Stimulated activated CD8-positive, alpha-beta memory T cell treated with anti-CD3 and anti-CD28 coated beads, Interleukin-7, amount 100 ng/mL, for 1 hour (primary cell): ENCODE measurements around the gene ZCCHC3.
A peak's percentile ranks its signal among the peaks of the same experiment; 100 is the strongest.

ENCODE experiments used
- DNase-seq, 2 donors: peaks; one replicate each; pipeline ENCODE4 v3.0.0-alpha.2; 2020; ENCODE audit warnings: low read depth in 2 of 2

Gene ZCCHC3

GRCh38 chr20:284172-284571 is 13.2 kb upstream of the ZCCHC3 start:
- no peak for DNase-seq

DNA sequence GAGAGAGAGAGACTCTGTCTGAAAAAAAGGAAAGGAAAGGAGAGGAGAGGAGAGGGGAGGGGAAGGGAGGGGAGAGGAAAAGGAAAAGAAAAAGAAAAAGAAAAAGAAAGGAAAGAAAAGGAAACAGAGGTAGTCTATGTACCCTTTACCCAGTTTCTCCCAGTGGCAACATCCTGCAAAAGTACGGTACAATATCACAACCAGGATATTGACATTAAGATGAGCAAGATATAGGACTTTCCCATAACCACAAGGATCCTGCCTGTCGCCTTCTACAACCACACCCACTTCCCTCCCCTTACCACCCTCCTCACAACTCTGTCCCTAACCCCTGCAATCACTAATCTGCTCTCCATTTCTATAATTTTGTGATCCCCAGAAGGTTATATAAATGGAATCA is 10.9 kb upstream of the ZCCHC3 start:
- no peak for DNase-seq

DNA sequence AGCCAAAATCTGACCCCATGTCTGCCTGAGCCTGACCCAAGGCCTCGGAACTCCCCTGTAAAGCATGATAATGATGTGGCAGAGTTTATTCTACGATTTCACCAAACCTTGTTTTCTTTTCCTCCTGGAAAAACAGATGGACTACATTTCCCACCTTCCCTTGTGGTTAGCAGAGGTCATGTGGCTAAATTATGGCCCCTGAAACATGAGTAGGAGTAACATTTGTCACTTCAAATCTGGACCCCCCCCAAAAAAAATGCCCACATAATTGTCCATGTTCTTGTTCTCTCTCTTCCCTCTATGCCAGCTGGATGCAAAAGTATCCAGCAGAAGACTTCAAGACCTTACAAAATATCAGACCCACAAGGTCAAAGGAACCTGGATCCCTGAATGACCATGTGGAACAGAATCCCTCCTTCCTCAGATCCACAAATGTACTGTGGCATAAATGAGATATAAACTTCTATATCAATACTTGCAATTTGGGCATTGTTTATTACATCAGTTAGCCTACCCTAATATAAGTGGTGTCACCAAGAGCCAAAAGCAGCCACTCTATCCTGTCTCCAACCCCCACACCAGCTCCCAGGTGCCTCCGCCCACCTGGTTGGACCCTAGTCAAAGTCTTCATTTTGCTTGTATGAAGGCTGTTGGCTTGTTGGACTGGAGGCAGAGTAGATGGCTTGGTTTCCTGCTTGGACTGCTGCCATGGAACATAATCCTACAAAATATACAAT is 8.2 kb upstream of the ZCCHC3 start:
- DNase-seq = no peak

- DNase-seq = no peak
These were observed 7.7 kb upstream of the ZCCHC3 start for GRCh38 chr20:289693-290083.

DNA sequence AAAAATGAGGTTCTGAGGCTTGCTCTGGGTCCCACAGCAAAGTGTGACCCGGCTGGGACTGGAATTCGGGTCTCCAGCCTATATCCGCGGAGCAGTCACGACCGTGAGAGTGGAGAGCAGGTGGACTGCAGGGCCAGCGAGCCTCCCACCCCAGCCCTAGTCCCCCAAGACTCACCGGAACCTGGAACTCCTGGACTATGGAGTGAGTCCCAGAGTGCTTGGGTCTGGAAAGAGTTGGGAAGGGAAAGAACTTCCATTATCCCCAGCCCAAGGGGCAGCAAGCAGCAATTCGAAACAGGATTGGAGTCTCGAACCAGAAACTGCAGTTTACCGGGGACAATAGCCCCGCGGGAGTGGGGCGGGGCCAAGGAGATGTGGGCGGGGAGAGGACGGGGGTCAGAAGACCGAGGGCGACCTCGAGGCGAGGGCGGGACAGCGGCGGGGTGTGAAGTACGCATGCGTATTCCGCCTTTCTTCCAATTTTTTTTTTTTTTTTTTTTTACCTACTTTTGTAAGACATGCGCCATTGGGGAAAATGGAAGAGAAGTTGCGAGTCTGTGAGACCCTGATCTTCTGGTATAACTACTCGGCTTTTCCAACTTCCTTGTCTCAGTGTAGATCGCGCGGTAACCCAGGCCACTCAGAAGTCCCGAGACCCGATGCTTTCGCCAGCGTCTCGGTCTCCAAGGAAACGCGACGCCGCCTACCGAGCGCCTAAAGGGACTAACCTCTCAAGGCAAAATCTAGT is 7.1 kb upstream of the ZCCHC3 start, which contains the start of gene C20orf96:
TSS of gene C20orf96 (minus strand) at position 667 of the 748 bp plus-strand sequence. CDS start at position 527, 140 bp downstream.
- DNase-seq = peak; percentile 62 to 74

DNA sequence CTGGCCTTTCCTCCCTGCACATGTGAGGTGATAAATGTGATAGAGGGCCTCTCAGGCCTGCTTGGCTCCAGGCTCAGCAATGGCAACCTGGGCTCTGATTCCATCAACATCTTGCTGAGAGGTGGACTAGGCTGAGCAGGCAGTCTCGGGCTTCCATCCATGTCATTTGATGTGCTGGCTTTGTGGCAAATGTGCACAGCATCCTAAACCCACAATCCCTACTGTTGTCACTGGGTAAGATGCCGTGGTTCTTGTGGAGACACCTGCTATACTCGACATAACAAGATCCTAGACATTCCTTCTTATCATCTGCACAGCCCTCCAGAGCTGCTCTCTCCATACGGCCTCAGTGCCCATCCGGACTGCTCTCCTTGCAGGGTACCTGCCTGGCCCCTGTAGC is 2.8 kb upstream of the ZCCHC3 start:
- no peak for DNase-seq

- no peak for DNase-seq
These were observed 1.6 kb upstream of the ZCCHC3 start for GRCh38 chr20:295804-296203.

DNA sequence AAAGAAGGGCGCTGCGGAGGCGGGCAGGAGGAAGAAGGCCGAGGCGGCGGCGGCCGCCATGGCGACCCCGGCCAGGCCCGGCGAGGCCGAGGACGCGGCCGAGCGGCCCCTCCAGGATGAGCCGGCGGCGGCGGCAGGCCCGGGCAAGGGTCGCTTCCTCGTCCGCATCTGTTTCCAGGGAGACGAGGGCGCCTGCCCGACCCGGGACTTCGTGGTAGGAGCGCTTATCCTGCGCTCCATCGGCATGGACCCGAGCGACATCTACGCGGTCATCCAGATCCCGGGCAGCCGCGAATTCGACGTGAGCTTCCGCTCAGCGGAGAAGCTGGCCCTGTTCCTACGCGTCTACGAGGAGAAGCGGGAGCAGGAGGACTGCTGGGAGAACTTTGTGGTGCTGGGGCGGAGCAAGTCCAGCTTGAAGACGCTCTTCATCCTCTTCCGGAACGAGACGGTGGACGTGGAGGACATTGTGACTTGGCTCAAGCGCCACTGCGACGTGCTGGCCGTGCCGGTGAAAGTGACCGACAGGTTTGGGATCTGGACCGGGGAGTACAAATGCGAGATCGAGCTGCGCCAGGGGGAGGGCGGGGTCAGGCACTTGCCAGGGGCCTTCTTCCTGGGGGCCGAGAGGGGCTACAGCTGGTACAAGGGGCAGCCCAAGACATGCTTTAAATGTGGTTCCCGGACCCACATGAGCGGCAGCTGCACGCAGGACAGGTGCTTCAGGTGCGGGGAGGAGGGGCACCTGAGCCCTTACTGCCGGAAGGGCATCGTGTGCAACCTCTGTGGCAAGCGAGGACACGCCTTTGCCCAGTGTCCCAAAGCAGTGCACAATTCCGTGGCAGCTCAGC is 780 bp downstream of the ZCCHC3 start:
- no peak for DNase-seq

DNA sequence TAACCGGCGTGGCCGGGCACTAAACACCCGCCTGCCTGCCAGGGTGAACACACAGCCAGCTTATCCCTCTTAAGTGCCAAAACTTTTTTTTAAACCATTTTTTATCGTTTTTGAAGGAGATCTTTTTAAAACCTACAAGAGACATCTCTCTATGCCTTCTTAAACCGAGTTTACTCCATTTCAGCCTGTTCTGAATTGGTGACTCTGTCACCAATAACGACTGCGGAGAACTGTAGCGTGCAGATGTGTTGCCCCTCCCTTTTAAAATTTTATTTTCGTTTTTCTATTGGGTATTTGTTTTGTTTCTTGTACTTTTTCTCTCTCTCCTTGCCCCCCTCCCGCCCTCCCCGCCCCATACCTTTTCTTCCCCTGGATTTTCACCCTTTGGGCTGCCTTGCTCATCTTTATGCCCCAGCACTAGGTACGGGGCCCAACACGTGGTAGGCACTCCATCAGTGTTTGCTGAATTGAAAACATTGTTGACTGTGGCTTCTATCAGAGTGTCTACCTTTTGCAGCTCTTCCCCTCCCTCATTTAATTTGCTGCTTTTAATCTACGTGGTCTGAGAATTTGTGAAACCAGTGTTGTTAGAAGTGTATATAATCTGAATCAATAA is 1.5 kb downstream of the ZCCHC3 start:
- no peak for DNase-seq

GRCh38 chr20:300345-300990 is 3.1 kb downstream of the ZCCHC3 start:
- DNase-seq = no peak

- no peak for DNase-seq
These were observed 4.8 kb downstream of the ZCCHC3 start for GRCh38 chr20:301886-302848.

GRCh38 chr20:305745-306144 is 8.4 kb downstream of the ZCCHC3 start:
- DNase-seq = no peak

- DNase-seq = no peak
These were observed 11.2 kb downstream of the ZCCHC3 start for GRCh38 chr20:308427-309038.

- no peak for DNase-seq
These were observed 12.0 kb downstream of the ZCCHC3 start for GRCh38 chr20:309306-309840.

GRCh38 chr20:309841-310644 is 12.7 kb downstream of the ZCCHC3 start:
- peak in 1 of 2 donors; percentile 53 for DNase-seq

DNA sequence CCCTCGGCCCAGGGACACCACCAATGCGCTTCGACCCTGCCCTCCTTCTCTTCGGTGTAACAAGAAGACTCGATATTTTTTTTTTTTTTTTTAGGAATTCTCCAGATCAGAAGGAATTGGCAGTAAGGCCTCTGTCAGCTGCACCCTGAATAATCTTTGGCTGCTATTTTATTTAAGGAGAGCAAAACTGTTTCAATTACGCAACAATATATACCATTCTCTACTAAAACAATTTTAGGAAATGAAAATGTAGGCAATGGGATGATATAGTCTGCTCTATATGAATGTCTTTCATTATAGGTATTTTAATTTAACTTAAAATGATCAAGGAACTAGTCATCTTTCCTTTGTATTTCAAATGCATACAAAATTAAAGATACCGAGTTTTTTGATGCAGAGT is 13.3 kb downstream of the ZCCHC3 start:
- no peak for DNase-seq

GRCh38 chr20:311609-312008 is 14.2 kb downstream of the ZCCHC3 start:
- no peak for DNase-seq

DNA sequence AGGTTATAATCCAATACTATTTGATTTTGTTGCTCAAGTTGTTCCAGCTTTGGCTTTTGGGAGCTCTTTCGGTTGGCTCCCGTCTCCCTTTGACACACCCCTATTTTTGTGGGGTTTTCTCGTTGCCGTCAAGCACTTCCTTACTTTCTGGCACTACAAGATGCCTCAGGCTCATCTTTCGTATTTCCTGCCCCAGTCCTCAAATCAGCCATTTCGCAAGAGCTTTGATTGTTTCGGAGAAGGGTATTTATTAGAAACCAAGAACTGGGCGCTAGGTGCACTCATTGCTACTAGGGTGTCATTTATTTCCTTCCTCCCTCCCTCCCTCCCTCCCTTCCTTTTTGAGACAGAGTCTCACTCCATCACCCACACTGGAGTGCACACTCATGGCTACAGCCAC is 14.7 kb downstream of the ZCCHC3 start:
- DNase-seq = no peak

DNA sequence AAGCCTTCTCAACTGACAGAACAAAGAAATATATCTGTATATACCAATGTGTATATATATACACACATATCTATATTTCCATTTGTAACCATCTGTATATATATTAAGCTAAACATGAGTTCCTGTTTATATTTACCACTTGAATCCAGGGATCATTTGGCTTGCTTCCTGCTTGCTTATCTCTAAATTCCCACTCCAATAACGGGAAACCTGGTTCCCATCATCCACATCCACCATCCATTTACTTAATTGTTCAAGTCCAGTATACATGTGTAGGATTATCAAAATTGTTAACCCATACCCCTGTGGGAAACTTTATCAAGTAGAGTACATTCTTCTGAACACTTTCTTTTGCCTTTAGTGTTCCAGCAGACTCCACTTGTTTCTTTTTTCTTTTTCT is 15.5 kb downstream of the ZCCHC3 start:
- no peak for DNase-seq
